ENCODE measurements around the gene PHACTR4.

DNA sequence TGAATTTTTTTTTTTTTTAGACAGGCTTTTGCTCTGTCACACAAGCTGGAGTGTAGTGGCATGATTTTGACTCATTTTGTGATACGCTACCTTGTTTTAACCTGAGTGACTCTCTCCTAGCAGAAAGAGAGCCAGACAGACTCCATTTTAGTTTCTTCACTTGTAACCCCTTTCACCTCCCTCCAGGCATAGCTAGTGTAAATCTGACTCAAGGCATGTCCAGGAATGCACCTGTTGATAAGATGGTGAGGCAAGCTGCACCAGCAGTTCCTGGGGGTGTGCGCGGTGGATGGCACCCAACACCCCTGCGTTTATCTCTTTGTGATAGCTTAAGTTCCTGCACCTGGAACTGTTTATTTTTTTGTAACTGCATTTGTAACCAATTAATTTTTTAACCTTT is 4.7 kb upstream of the PHACTR4 start:
- TF ChIP-seq, protein P1, sequence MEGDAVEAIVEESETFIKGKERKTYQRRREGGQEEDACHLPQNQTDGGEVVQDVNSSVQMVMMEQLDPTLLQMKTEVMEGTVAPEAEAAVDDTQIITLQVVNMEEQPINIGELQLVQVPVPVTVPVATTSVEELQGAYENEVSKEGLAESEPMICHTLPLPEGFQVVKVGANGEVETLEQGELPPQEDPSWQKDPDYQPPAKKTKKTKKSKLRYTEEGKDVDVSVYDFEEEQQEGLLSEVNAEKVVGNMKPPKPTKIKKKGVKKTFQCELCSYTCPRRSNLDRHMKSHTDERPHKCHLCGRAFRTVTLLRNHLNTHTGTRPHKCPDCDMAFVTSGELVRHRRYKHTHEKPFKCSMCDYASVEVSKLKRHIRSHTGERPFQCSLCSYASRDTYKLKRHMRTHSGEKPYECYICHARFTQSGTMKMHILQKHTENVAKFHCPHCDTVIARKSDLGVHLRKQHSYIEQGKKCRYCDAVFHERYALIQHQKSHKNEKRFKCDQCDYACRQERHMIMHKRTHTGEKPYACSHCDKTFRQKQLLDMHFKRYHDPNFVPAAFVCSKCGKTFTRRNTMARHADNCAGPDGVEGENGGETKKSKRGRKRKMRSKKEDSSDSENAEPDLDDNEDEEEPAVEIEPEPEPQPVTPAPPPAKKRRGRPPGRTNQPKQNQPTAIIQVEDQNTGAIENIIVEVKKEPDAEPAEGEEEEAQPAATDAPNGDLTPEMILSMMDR (IDR thresholded peaks at IDR 0.05) = no peak
- TF ChIP-seq POLR2A (IDR thresholded peaks at IDR 0.05) = no peak

Data from adrenal gland (tissue), 5 donors.